Measurements from ENCODE around the gene PAX5.

PAX5 gene

DNA sequence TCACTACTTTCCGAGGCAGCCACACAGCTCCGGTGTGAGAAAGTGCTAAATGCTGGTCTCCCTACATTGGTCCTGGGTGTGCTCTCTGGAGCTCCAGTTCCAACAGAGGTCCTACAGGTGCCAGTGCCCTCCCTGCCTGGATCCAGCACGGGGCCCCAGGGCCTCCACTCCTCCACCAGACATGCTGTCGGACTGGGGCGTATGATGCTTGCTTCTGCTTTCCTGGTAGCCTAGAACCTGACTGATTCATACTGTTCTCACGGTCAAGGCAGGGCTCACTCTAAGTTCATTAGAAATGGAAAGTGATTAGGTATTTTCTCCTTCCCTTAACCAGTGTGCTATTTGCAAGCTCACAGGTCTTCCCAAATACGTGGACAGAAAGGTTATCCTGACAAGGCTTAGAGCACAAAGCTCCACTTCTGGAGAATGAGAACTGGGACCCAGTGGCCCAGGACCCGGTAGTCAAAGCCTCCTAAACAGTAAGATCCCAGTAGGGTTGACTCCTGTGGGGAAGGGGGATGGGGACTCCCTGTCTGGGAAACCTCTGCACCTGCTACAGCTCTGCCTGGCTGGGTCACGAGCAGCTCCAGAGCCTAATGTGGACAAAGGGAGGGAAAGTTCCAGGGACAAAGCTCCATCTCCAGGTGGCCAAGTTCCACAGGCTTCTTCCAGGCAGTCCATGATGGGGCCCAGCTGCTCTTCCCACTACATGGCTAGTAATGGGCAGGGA lies 98.1 kb downstream of the PAX5 start:
- TF ChIP-seq, protein P1, sequence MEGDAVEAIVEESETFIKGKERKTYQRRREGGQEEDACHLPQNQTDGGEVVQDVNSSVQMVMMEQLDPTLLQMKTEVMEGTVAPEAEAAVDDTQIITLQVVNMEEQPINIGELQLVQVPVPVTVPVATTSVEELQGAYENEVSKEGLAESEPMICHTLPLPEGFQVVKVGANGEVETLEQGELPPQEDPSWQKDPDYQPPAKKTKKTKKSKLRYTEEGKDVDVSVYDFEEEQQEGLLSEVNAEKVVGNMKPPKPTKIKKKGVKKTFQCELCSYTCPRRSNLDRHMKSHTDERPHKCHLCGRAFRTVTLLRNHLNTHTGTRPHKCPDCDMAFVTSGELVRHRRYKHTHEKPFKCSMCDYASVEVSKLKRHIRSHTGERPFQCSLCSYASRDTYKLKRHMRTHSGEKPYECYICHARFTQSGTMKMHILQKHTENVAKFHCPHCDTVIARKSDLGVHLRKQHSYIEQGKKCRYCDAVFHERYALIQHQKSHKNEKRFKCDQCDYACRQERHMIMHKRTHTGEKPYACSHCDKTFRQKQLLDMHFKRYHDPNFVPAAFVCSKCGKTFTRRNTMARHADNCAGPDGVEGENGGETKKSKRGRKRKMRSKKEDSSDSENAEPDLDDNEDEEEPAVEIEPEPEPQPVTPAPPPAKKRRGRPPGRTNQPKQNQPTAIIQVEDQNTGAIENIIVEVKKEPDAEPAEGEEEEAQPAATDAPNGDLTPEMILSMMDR (IDR thresholded peaks at IDR 0.05; ENCODE audit: low read depth, low read length), result no peak
- DNase-seq (ENCODE audit: extremely low read depth, low read depth), result no peak

DNA sequence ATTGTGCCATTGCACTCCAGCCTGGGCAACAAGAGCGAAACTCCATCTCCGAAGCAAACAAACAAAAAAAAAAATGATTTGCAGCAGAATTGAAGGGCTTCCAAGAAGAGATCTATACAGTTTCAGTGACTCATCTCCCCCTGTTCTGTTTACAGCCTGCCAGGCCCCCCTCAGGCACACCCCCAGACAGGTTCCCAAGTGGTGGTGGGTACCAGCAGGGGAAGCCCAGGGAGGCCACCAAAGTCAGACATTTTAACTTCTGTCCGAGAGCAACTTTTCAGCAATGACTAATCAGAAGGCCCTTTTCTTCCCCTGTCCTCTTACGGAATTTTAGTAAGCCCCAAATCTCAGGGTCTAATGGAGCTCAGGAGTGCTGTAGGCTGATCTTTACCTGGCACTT lies 98.7 kb downstream of the PAX5 start:
- TF ChIP-seq, protein P1 (IDR thresholded peaks at IDR 0.05; ENCODE audit: low read depth, low read length), result no peak
- DNase-seq (ENCODE audit: extremely low read depth, low read depth), result no peak

DNA sequence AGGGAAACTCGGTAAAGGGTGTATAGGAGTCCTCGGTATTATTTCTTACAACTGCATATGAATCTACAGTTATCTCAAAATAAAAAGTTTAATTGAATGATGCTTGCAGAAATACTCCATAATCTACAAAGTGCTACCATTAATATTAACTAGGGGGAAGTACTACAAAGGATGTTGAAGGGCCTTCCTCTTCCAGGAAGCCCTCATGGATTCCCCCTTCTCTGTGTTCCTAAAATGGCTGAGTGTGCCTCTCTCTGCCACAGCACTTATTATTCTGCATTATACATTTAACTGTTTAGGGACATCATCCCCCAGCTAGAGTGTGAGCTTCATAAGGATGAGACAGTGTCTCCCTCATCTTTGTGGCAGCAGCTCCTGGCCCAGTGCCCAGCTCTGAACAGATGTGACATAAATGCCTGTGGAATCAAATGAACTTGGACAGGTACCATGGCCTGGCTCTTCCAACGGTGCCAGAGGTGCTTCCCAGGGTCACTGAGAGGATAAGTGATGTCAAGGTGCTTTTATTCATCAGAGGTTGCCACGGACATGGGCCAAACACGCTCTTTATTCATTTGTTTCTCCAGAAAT lies 99.5 kb downstream of the PAX5 start:
- no peak for DNase-seq (ENCODE audit: extremely low read depth, low read depth)
- TF ChIP-seq, protein P1 (IDR thresholded peaks at IDR 0.05; ENCODE audit: low read depth, low read length), result no peak

DNA sequence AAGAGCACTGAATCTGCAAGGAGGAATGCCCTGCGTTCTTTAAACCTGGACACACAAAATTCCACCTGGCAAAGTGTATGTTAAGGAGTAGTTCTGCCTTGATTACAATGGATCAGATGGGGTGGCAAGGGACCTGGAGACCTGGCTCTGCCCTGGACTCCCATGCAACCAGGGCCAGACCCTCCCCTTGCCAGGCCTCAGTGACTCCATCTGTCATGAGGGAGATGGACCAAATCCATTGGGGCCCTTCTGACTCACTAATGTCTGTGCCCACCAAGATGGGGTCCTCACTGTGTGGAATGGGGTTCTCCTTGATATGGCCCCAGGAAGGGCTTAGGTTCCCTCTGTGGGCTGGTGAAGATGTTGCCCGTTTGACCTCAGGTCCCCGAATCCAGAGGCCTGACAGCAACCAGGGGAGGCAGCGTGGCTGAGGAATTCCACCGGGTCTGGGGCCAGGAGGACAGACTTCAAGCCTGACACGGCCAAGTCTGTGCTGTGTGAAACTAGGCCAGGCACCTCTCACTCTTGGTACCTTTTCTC lies 100.3 kb downstream of the PAX5 start:
- no peak for DNase-seq (ENCODE audit: extremely low read depth, low read depth)
- TF ChIP-seq, protein P1 (IDR thresholded peaks at IDR 0.05; ENCODE audit: low read depth, low read length), result no peak

DNA sequence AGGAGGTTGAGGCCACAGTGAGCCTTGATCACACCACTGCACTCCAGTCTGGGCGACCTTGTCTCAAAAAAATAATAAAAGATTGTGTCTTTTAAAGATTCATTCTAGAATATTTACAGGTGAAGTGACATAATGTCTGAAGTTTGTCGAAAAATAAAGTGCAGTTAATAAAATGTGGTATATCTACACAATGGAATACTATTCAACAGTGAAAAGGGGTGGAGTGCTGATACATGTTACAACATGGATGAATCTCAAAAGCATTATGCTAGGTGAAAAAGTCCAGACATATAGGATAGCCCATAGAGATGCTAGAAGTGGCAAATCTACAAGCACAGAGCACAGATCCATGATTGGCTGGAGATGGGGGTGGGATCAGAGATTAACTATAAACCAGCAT lies 101.9 kb downstream of the PAX5 start:
- TF ChIP-seq, protein P1 (IDR thresholded peaks at IDR 0.05; ENCODE audit: low read depth, low read length), result no peak
- no peak for DNase-seq (ENCODE audit: extremely low read depth, low read depth)

DNA sequence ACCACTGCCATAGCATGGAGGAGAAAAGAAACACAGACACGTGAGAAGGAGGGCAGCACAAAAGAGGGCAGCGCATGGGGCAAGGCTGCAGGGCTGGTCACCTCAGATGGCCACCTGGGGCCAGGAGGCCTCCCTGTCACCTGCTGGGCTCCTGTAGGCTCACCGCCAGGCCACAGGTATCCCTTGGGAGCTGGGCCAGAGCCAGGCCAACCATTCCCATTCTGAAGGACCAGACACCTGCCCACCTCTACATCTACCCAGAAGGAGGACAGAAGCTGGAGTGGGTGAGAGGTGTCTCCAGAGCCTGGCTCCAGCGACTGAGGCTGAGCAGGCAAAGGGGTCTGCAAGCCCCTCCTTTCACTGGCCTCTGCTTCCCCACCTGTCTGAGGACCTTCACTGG lies 103.1 kb downstream of the PAX5 start:
- no peak for DNase-seq (ENCODE audit: extremely low read depth, low read depth)
- TF ChIP-seq, protein P1 (IDR thresholded peaks at IDR 0.05; ENCODE audit: low read depth, low read length), result no peak

DNA sequence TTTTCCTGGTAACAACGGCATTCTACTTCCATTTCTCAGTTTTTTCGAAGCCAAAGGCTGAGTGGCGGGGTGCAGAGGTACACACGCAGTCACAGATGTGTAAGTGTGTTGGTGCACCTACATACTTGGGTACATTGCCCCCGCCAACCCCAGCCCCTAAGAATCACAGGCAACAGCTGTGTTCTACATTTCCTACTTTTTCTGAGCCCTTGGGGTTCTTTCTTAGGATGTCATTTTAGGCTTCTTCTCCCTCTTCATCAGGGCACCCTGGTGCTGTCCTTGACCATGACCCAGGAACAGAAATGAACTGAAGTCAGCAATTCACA lies 104.8 kb downstream of the PAX5 start:
- DNase-seq (ENCODE audit: extremely low read depth, low read depth), result no peak
- TF ChIP-seq, protein P1 (IDR thresholded peaks at IDR 0.05; ENCODE audit: low read depth, low read length), result no peak

Measured in AG09319 (cell line).